GM21576 (cell line): Measurements from ENCODE around the gene ASTN1.

Experiments used
- ATAC-seq: cut with Tn5 transposase; IDR thresholded peaks from one replicate; pipeline ENCODE4 v1.9.1; 2021; ENCODE audit warnings: mild to moderate bottlenecking, moderate library complexity; ENCODE audit not compliant: unreplicated experiment

Gene ASTN1

DNA sequence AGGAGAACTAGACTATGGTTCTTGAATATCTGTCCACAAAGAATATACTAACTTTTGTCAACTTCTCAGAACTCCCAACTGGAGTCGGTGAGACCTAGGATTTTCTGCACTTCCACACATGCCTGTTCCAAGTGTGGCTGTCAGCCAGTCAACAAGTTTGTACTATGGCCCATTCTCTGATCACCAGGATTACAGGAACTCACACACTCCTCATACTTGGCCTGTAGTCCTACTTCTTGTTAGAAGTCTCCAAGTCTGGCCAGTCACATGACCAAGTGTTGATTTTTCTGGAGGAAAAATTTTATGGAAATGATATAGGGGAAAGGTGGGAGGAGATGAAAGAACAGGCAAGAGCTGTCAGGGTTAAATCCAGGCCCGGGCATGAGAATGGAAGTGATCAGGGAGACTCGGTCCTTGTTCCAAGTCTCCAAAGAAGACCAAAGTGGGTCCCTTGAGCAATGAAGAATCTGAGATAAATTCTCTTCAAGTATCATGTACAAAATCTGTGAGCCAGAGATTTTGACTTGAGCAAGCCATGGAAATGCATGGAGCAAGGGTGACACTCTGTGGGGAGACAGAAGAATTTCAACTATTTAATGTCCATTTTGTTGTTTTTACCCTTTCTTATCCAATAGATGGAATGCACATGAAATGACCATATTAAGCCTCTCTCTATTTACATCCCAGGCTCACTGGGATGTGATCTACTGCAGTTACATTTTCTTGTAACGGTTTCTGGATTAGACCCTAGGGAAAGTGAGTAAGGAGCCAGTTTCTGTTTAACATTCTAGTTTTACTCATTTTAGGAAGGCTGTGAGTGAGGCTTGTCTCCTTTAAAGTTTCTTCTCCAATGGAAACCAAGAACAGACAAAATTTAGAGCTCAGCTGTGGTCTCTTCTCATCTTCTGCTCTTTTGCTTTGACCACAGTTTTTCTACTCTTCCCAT lies 320.9 kb downstream of the ASTN1 start:
- no peak for ATAC-seq

GRCh38 chr1:176841238-176841637 lies 323.3 kb downstream of the ASTN1 start:
- no peak for ATAC-seq

GRCh38 chr1:176839216-176839615 lies 325.3 kb downstream of the ASTN1 start:
- no peak for ATAC-seq

DNA sequence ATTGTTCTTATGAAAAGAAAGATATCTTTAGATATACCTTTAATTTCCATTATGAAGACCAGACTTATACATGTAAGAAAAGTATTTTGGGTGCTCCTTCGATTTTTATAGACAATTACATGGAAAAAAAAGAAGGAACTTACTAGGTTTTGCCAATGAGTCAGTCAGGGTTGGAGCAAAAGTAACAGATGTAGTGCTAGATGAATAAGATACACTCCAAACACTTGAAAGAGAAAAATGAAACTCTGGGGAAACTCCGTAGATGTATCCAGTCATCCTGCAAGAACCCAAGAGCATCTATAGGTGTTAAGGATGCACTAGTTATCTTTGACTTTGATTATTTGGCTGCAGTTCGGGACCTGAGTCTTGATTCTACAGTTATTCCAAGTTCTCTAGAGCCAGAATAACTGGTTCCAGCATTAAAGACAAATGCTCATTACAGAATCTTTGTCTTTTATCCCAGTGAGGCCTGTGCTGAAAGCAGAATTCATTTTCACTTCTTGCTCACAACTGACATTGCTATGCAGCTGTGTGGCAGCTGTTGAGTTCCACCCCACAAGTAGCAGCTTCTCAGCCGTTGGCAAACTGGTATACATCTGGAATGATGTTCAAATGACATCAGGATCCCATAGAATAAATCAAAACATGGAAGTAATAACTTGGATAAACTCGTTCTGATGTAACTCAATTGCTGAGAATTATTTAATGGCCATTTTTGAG lies 326.1 kb downstream of the ASTN1 start:
- ATAC-seq = no peak

GRCh38 chr1:176837708-176838107 lies 326.8 kb downstream of the ASTN1 start:
- no peak for ATAC-seq

DNA sequence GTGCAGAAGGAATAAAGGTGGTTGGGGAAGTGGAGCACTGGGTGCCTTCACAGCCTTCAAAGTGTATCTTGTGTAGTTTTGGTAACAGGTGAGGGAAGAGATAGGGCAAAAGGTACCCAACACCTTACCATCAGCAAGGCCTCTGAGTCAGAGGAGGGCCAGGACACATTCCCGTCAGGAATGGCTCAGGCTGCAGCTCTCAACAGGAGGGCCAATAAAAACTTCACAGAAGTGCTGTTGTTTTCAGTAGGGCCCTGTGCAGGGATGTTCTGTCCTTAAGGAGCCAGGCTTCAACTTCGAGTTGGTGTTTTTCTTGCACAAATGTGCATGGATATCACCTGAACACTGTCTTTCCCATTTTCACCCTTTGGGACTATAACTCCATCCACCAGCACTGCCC lies 333.4 kb downstream of the ASTN1 start:
- no peak for ATAC-seq

DNA sequence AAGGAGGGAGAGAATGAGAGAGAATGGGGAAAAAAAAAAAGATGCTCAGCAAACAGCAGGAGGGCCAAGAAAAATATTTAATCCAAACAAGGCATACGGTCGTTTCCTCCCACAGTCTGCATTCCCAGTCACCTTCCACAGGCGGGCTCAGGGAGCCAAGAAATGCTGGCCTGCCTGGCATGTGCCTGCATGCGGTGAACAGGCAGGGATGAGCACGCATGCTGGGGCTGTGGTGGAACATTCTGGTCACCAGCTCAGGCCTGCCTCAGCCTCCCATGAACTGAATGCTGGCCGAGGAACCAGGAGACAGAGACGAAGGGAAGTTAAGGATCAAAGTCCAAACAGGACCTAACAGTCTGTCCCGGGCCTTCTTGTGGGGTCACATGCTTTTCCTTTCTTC lies 335.3 kb downstream of the ASTN1 start:
- no peak for ATAC-seq

GRCh38 chr1:176826265-176826664 lies 338.2 kb downstream of the ASTN1 start:
- ATAC-seq = no peak

GRCh38 chr1:176820391-176821031 lies 344.0 kb downstream of the ASTN1 start:
- no peak for ATAC-seq

DNA sequence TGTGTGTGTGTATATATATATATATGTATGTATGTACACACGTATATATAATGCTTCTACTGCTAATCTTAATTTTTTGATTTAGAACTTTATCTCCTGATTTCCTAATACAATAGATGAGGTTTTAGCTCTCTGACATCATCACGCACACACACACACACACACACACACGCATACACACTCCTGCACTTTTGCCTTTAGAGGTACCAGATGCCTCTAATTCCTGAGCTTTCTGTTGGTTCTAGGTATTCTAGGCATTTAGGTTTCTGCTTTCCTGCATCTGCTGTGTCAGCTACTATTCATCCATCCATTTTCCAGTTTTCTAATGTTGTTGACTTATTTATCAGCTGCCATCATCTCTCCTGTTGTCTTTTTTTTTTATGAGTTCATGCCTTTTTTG lies 348.3 kb downstream of the ASTN1 start:
- ATAC-seq = no peak

GRCh38 chr1:176815621-176816020 lies 348.9 kb downstream of the ASTN1 start:
- ATAC-seq = no peak

DNA sequence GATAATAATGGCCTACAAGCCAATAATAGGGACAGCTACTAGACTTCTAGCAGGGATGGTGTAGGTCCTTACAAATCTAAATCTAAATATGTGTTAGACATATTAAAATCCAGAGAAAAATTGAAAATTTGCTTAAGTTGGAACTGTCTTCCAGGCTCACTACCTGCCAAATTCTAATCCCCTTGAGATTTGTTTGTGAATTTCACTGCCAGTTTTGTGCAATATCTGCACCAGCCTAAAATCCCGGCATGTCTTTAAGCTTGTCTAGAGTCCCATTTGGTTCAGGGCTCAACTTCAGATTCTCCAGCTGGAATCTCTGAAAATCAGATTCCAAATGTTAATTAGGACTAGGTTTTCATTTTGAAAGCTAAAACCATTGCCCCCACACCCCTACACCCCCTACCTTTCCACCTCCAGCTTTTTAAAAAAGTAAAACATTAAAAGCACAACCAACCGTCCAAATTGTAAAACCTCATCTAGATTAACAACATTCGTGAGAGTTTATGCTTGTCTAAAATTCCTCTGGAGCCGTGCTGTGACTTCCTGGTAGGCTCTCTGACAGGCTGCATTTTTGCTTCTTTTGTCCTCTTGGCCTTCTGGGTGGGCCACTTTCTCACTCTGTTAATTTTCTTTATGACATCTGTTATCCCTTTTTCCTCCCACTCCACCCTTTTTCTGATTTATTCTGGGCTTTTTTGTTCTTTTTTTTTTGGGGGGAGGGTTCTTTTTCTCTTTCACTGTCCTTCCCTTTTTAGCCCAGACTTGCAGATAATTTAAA lies 352.8 kb downstream of the ASTN1 start:
- ATAC-seq = no peak

DNA sequence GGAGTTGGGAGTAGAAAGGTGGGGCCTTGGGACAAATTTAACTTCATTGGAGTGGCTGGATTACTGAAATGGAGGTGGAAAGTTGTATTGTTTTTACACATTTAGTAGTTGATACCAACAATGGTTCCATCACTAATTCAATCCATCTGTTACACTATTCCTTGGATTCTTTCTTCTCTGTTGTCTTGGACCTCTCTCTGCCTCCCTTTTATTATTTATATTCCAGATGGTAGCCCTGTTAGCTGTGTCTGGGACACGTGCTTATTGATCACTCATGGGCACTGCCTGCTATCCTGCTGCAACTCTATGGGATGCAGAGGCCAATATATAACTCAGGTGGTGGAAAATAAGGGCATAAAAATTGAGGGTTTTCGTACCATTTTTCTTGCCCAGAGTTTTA lies 355.2 kb downstream of the ASTN1 start:
- ATAC-seq = no peak
